Fibroblast of mammary gland (primary cell): ENCODE results near the gene STRIP1.

Source experiments
- DNase-seq: peaks from one replicate; pipeline ENCODE4 v3.0.0-alpha.2; 2010; ENCODE audit warnings: low read depth
- H3K4me3 ChIP-seq: 2 replicates; pipeline ENCODE4 v1.5.1; 2011; ENCODE audit warnings: low read depth, mild to moderate bottlenecking, low read length, moderate library complexity; ENCODE audit not compliant: control insufficient read depth
- CTCF ChIP-seq: conservative IDR thresholded peaks from 2 replicates; pipeline ENCODE4 v1.5.1; 2011; ENCODE audit warnings: low read depth, low read length, inconsistent platforms; ENCODE audit not compliant: control insufficient read depth, insufficient read depth

The STRIP1 gene

GRCh38 chr1:110002695-110003094, 31.7 kb upstream of the STRIP1 start:
- DNase-seq, result no peak
- H3K4me3 ChIP-seq, result no peak overlapping the region
- no peak for TF ChIP-seq CTCF

DNA sequence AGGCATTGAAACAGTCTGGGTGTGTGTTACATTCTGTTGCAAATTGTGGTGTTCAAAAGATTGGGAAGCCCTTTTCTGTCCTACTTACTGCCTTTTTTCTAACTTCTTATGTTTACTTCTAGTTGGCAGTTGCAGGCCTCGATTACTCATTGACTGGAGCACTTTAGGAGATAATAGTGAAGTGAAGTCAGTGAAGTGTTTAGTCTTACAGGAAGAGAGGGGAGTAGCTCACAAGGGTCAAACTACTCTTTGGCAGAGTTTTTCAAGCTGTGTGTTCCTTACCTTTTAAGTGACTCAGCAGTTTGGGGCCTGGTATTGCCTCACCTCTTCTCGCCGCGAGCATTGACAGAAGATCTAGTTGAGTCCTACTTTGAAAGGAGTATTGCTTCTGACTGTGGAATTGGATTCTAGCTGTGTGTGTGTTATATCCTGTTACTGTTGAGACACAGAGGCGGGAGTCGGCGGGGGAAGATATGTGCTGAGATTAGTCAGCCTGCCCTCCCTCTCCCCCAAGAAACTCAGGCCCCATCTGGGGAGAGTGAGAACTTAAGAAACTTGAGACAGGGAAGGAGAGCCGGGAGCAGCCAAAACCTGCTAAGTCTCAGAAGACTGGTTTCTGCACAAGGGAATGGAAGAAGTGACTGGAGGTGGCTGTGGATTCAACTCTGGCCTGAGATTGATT, 30.5 kb upstream of the STRIP1 start:
- DNase-seq, result peak; percentile 98
- TF ChIP-seq CTCF, result no peak
- H3K4me3 ChIP-seq, result peak overlapping the region; percentile 25

GRCh38 chr1:110004583-110004982, 29.8 kb upstream of the STRIP1 start:
- H3K4me3 ChIP-seq, result peak overlapping the region; percentile 25
- no peak for DNase-seq
- TF ChIP-seq CTCF, result no peak

- DNase-seq, result no peak
- no peak overlapping the region for H3K4me3 ChIP-seq
- no peak for TF ChIP-seq CTCF
Observed at GRCh38 chr1:110005971-110006370, 28.5 kb upstream of the STRIP1 start.

GRCh38 chr1:110006516-110006915, 27.9 kb upstream of the STRIP1 start:
- TF ChIP-seq CTCF, result no peak
- no peak overlapping the region for H3K4me3 ChIP-seq
- no peak for DNase-seq

- no peak for DNase-seq
- no peak overlapping the region for H3K4me3 ChIP-seq
- no peak for TF ChIP-seq CTCF
Observed at GRCh38 chr1:110007046-110007830, 27.2 kb upstream of the STRIP1 start.
